AG09309 (cell line): Measurements from ENCODE around the gene RECQL5.

Source experiments
- DNase-seq: peaks from one replicate; pipeline ENCODE4 v3.0.0-alpha.2; 2010; ENCODE audit warnings: low read depth
- H3K4me3 ChIP-seq: 2 replicates; pipeline ENCODE4 v1.5.1; 2011; ENCODE audit warnings: mild to moderate bottlenecking, low read depth, low read length, moderate library complexity; ENCODE audit not compliant: control insufficient read depth
- TF ChIP-seq, protein P1 (sequence below): IDR thresholded peaks from 2 replicates; pipeline ENCODE4 v1.5.1; 2011; ENCODE audit warnings: mild to moderate bottlenecking, low read depth, low read length, inconsistent platforms; ENCODE audit not compliant: insufficient read depth, control insufficient read depth; ENCODE audit errors: missing control alignments

RECQL5 gene

DNA sequence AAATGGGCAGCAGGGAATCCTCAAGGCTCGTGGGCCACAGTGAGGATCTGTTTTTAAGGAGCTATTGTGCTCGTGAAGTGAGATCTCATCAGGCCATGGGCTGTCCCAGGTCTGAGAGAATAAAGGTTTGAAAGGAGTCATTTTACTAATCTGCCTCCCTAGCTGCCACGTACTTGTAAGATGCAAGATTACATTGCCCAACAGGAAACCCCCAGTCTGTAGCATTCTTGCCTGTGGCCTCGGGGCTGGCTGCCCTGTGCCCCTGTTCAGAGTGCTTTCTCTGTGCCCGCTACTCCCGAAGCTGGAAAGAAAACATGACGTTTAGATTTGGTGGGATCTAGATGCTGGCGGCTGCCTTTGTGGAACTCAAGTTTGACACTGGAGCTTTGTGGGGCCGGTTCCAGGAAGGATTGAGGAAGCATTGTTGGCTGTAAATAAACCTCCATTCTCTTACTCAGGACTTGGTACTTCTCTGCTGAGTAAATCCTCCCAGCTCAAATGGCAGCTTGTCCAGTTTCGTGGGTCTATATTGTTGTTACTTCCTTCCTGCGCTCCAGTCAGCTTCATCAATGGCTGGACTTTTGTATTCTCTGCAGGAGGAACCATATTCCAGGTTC lies 21.4 kb upstream of the RECQL5 start:
- TF ChIP-seq, protein P1, sequence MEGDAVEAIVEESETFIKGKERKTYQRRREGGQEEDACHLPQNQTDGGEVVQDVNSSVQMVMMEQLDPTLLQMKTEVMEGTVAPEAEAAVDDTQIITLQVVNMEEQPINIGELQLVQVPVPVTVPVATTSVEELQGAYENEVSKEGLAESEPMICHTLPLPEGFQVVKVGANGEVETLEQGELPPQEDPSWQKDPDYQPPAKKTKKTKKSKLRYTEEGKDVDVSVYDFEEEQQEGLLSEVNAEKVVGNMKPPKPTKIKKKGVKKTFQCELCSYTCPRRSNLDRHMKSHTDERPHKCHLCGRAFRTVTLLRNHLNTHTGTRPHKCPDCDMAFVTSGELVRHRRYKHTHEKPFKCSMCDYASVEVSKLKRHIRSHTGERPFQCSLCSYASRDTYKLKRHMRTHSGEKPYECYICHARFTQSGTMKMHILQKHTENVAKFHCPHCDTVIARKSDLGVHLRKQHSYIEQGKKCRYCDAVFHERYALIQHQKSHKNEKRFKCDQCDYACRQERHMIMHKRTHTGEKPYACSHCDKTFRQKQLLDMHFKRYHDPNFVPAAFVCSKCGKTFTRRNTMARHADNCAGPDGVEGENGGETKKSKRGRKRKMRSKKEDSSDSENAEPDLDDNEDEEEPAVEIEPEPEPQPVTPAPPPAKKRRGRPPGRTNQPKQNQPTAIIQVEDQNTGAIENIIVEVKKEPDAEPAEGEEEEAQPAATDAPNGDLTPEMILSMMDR, result no peak
- H3K4me3 ChIP-seq, result no peak overlapping the region
- DNase-seq, result no peak

DNA sequence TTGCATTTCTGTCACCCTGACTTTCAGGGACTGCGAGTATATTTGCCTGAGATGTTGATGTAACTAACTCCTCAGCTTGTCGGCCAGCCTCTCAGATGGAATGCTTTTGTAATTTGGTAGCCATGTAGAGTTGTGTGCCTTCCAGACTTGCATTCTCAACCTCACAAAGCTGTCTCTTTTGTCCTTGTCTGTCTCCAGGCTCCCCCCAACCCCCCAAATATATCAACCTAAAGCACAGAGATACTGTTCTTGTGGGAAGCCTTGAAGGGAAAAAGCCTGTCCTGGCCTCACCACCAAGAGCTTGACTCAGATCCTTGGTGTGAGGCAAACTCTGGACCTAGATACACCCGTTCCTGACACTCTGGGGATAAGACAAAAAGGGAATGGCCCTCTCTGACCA lies 18.5 kb upstream of the RECQL5 start:
- no peak for DNase-seq
- no peak overlapping the region for H3K4me3 ChIP-seq
- TF ChIP-seq, protein P1, result no peak

DNA sequence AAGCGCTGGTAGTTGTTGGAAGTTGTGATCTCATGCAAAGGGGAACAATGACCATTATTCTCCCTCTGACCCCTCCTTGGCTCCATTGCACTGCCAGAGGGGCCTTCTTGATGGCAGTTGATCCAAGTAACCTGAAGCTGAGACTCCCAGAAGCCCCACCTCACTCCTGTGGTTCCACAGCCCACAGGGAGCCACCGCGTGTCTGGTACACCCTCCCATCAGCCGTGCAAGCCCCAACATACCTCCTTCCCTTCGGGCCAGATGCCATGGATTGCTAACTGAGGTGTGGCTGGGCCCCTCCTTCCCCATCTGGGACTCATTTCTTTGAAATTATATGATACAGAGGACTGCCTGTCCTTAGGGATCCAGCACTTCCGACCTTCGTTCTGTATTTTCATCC lies 18.0 kb upstream of the RECQL5 start:
- H3K4me3 ChIP-seq, result no peak overlapping the region
- no peak for DNase-seq
- TF ChIP-seq, protein P1, result no peak

DNA sequence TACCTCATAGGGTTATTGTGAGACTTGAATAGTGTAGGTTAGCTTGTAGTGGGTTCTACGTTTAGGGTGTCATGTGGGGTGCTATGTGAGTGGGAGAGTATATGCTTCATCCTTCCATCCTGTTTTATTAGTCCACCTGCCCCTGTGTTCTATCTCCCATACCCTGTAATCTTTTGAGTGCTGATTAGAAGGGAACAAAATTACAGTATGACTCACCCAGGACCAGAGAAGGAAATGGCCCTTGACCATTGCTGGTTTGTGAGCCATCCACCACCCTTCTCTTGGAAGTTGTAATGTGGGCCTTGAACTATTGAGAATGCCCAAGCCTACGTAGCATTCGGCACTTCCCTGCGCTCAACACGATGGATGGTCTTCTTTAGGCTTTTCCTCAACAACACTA lies 17.3 kb upstream of the RECQL5 start:
- H3K4me3 ChIP-seq, result no peak overlapping the region
- TF ChIP-seq, protein P1, result no peak
- no peak for DNase-seq

DNA sequence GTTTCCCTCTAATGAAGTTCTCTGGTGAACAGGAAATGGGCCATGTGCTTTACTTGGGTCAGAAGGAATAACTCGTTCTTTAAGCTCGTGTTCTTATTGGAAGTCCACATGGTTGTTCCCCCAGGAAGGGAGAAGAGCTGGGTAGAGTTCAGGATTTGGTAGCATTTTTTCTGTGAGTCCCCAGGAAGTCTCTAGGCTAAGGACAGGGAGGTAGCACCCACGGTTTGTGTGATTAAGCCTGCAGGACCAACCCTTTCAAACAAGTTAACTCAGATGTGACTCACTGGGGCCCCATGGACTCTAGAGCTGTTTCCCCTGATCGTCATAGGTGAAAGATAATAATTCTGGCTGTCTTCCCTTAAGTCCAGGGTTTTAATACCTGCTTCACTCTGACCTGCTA lies 16.6 kb upstream of the RECQL5 start:
- no peak for DNase-seq
- no peak overlapping the region for H3K4me3 ChIP-seq
- TF ChIP-seq, protein P1, result no peak

DNA sequence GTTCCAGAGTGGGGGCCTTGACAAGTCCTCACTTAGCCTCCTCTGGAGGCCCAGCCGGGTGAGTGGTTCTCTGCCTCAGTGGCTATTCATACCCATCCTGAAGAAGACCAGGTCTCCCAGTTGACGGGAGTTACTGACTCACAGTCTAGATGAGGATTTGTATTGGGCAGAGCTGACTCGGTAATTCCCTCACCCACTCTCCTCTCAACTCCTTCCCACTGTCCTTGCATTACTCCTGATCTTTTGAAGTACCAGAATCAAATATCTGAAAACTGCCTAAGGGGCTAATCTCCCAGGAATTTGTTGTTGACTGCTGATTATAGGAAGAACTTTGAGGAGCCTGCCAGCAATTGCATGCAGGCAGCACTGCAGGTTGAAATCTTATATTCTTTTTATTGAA lies 14.3 kb upstream of the RECQL5 start:
- H3K4me3 ChIP-seq, result no peak overlapping the region
- TF ChIP-seq, protein P1, result no peak
- no peak for DNase-seq

DNA sequence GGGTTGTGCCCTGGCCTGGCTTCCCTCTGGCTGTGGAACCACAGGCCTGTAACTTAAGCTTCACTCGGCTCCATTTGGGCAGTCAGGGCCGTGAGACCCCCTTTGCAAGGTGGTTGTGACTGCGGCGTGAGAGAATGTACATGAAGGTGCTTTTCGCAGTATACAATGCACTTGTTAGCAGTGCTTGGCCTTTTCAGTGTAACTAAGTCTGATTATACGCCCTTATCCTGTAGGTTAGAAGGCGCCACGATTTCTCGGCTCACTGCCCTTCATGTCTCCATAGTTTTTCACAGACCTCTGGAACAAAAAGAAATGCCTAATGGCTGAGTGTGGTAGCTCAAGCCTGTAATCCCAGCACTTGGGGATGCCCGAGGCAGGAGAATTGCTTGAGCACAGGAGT lies 13.5 kb upstream of the RECQL5 start:
- TF ChIP-seq, protein P1, result no peak
- DNase-seq, result no peak
- no peak overlapping the region for H3K4me3 ChIP-seq
